ENCODE data around the gene TMEM154.

- TF ChIP-seq CTCF (IDR thresholded peaks at IDR 0.05) = no peak
- no peak for TF ChIP-seq POLR2AphosphoS5 (IDR thresholded peaks at IDR 0.05)
- no peak for TF ChIP-seq POLR2A (IDR thresholded peaks at IDR 0.05)
Measured at GRCh38 chr4:152666946-152667345, 12.9 kb downstream of the TMEM154 start.
